ENCODE measurements around the gene P4HA2. TPM values are rescaled to one million over a fixed set of nuclear protein-coding genes. Genes with fewer than 3 reads are reported as not detected.

Gene P4HA2
- total RNA-seq, 1 experiment from 2014 or later, result 51.8 TPM

- no peak for TF ChIP-seq CTCF (IDR thresholded peaks at IDR 0.05; ENCODE audit: unreplicated experiment)
- H3K4me3 Mint-ChIP-seq (ENCODE audit: low read depth, unreplicated experiment), result peak overlapping the region; percentile 74
- H3K27ac Mint-ChIP-seq (ENCODE audit: unreplicated experiment), result no peak overlapping the region
- no peaks in the 10 kb centered on the region for H3K27me3 Mint-ChIP-seq (ENCODE audit: unreplicated experiment)
- H3K4me1 Mint-ChIP-seq (ENCODE audit: low read depth, unreplicated experiment), result peaks cover 39% of the 10 kb centered on the region
- DNase-seq, result no peak
- intact Hi-C loops (cut with micrococcal nuclease; ENCODE audit: unreplicated experiment), result no loop called here
- peaks cover 26% of the 10 kb centered on the region for H3K36me3 Mint-ChIP-seq (ENCODE audit: insufficient read depth, unreplicated experiment)
- CTCF ChIA-PET, result no interaction called here
- BruUV-seq (replicated peaks), result no TSS peak
- H3K9me3 Mint-ChIP-seq (ENCODE audit: low read depth, unreplicated experiment), result no peaks in the 10 kb centered on the region
Measured at GRCh38 chr5:132256783-132257130, 29.1 kb upstream of the P4HA2 start.

DNA sequence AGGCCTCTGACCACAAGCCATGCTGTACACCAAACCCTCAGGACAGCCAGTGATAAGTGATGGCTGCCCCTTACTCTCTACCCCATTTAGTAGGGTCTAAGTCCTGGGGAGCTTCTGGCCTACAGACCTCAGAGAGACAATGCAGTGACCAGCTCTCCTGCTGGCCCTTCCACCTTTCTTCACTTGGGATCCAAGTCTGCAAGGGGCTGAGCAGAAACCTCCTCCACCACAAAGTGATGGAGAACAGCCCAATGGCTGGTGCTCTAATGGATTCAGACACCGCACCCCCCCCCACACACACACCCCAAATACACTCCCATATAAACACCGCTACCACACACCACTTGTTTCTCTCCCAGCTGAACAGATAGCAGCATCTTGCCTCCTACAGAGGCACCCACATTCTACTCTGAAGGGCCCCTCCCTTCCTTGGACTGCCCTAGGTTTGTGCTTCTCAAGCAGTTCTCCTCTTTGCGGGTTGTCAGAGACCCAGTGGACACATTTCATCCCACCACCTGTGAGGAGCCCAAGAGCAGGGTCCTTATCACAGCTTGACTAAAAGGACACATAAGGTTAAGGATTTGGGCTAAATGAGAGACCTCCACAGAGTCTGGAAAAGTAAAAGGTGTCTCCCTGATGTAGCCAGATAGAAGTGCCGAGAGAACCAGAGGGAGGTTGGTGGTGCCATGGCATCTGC is 28.6 kb upstream of the P4HA2 start:
- intact Hi-C loops (cut with micrococcal nuclease; ENCODE audit: unreplicated experiment), result no loop called here
- Mint-ChIP-seq H3K9me3 (ENCODE audit: low read depth, unreplicated experiment) (no peaks in the 10 kb centered on the region), H3K27ac (ENCODE audit: unreplicated experiment) (no peak overlapping the region), H3K4me3 (ENCODE audit: low read depth, unreplicated experiment) (peak overlapping the region; percentile 74), H3K27me3 (ENCODE audit: unreplicated experiment) (no peaks in the 10 kb centered on the region), H3K4me1 (ENCODE audit: low read depth, unreplicated experiment) (peaks cover 39% of the 10 kb centered on the region), H3K36me3 (ENCODE audit: insufficient read depth, unreplicated experiment) (peaks cover 26% of the 10 kb centered on the region)
- DNase-seq, result no peak
- BruUV-seq (replicated peaks), result no TSS peak
- CTCF ChIA-PET, result no interaction called here
- no peak for TF ChIP-seq CTCF (IDR thresholded peaks at IDR 0.05; ENCODE audit: unreplicated experiment)

- peaks cover 22% of the 10 kb centered on the region for H3K4me1 Mint-ChIP-seq (ENCODE audit: low read depth, unreplicated experiment)
- no peak overlapping the region for H3K4me3 Mint-ChIP-seq (ENCODE audit: low read depth, unreplicated experiment)
- TF ChIP-seq CTCF (IDR thresholded peaks at IDR 0.05; ENCODE audit: unreplicated experiment), result no peak
- intact Hi-C loops (cut with micrococcal nuclease; ENCODE audit: unreplicated experiment), result no loop called here
- CTCF ChIA-PET, result interaction anchor here (1.3 to 1.4 kb wide), 2 partner anchors 11 to 39 kb away, joined by 3 to 4 read pairs; partner anchors contain the start of gene SLC22A4
- H3K36me3 Mint-ChIP-seq (ENCODE audit: insufficient read depth, unreplicated experiment), result peaks cover 15% of the 10 kb centered on the region
- BruUV-seq (replicated peaks), result no TSS peak
- H3K27ac Mint-ChIP-seq (ENCODE audit: unreplicated experiment), result no peak overlapping the region
- no peaks in the 10 kb centered on the region for H3K9me3 Mint-ChIP-seq (ENCODE audit: low read depth, unreplicated experiment)
- H3K27me3 Mint-ChIP-seq (ENCODE audit: unreplicated experiment), result no peaks in the 10 kb centered on the region
- DNase-seq, result no peak
Measured at GRCh38 chr5:132254321-132254977, 26.8 kb upstream of the P4HA2 start.

- CTCF ChIA-PET, result interaction anchor here (1.1 to 1.4 kb wide), 3 partner anchors 11 to 40 kb away, joined by 3 to 4 read pairs (median 3); partner anchors contain the start of gene SLC22A4
- no peak for TF ChIP-seq CTCF (IDR thresholded peaks at IDR 0.05; ENCODE audit: unreplicated experiment)
- H3K36me3 Mint-ChIP-seq (ENCODE audit: insufficient read depth, unreplicated experiment), result peaks cover 15% of the 10 kb centered on the region
- BruUV-seq (replicated peaks), result no TSS peak
- no peak overlapping the region for H3K4me3 Mint-ChIP-seq (ENCODE audit: low read depth, unreplicated experiment)
- H3K9me3 Mint-ChIP-seq (ENCODE audit: low read depth, unreplicated experiment), result no peaks in the 10 kb centered on the region
- H3K27me3 Mint-ChIP-seq (ENCODE audit: unreplicated experiment), result no peaks in the 10 kb centered on the region
- peaks cover 15% of the 10 kb centered on the region for H3K4me1 Mint-ChIP-seq (ENCODE audit: low read depth, unreplicated experiment)
- intact Hi-C loops (cut with micrococcal nuclease; ENCODE audit: unreplicated experiment), result no loop called here
- no peak for DNase-seq
- no peak overlapping the region for H3K27ac Mint-ChIP-seq (ENCODE audit: unreplicated experiment)
Measured at GRCh38 chr5:132253452-132254320, 26.0 kb upstream of the P4HA2 start.

Data from Calu3 (cell line).